GM12878 (cell line): Measurements from ENCODE around the gene PACS1. TPM values are rescaled to one million over a fixed set of nuclear protein-coding genes. Genes with fewer than 3 reads are reported as not detected.

Experiments
- ATAC-seq: fragments of 200-7000 bp; cut with Tn5 transposase; 3 replicates; pipeline ENCODE4 v1.9.1; 2020; ENCODE audit warnings: mild to moderate bottlenecking, moderate library complexity
- Bru-seq: library from RNA; stranded (reverse); fragments of 400-500 nt; gene quantifications from one replicate; lab custom pipeline; 2021; lab: Mats Ljungman, UMichigan
- BruChase-seq, 2 experiments: library from RNA; stranded (reverse); fragments of 400-500 nt; gene quantifications; one replicate each; lab custom pipeline; 2021; lab: Mats Ljungman, UMichigan
- BruUV-seq: library from RNA; stranded (reverse); fragments of 400-500 nt; replicated peaks from 2 replicates; lab custom pipeline; 2021; lab: Mats Ljungman, UMichigan
- CTCF ChIA-PET: fragments of 300-600 bp; sonication (Branson Sonifier 250); formaldehyde crosslinking; extraction: SDS; loops from one replicate; lab custom pipeline; 2021; ENCODE audit warnings: inconsistent platforms; lab: Yijun Ruan, JAX
- POLR2A ChIA-PET: fragments of 350-600 bp; formaldehyde crosslinking; extraction: SDS; loops from one replicate; lab custom pipeline; 2021; ENCODE audit warnings: inconsistent platforms; lab: Charles Lee
- RAD21 ChIA-PET: fragments of 300-600 bp; sonication (Branson Sonifier 250); formaldehyde crosslinking; loops from one replicate; lab custom pipeline; 2023; ENCODE audit warnings: antibody characterized with exemption; ENCODE audit not compliant: unreplicated experiment; lab: Charles Lee
- SMC1A ChIA-PET: fragments of 300-600 bp; sonication (Branson Sonifier 250); formaldehyde crosslinking; loops from one replicate; lab custom pipeline; 2023; ENCODE audit not compliant: unreplicated experiment, uncharacterized antibody; lab: Charles Lee
- DNase-seq: peaks from one replicate; pipeline ENCODE4 v3.0.0-alpha.2; 2011; ENCODE audit warnings: low read depth, low spot score
- FAIRE-seq: peaks from 3 replicates; lab custom pipeline; 2011; peaks lifted over from hg19 to GRCh38; lab: Jason Lieb, UNC
- H2AFZ ChIP-seq: 2 replicates; pipeline ENCODE4 v1.6.0; 2011; ENCODE audit warnings: low read depth, low read length, control low read depth; ENCODE audit not compliant: control insufficient read depth
- H3K27ac ChIP-seq: 2 replicates; pipeline ENCODE4 v1.5.1; 2011; ENCODE audit warnings: control low read depth; ENCODE audit not compliant: control insufficient read depth, insufficient read depth
- H3K27me3 ChIP-seq, 2 experiments: replicated peaks in 1 of 2; 2 replicates each; pipeline versions ENCODE4 v1.6.0 to v1.6.1; 2011; ENCODE audit warnings: low read length in 1 of 2; ENCODE audit not compliant: control insufficient read depth in 2 of 2, insufficient read depth in 2 of 2
- H3K36me3 ChIP-seq, 2 experiments: 2 replicates each; pipeline ENCODE4 v1.5.1; 2011; ENCODE audit warnings: low read length in 1 of 2; ENCODE audit not compliant: control insufficient read depth in 2 of 2, insufficient read depth in 2 of 2
- H3K4me1 ChIP-seq: 2 replicates; pipeline ENCODE4 v1.6.1; 2011; ENCODE audit warnings: mild to moderate bottlenecking, low read length, moderate library complexity, mixed read lengths; ENCODE audit not compliant: control insufficient read depth, insufficient read depth
- H3K4me2 ChIP-seq: 2 replicates; pipeline ENCODE4 v1.6.0; 2011; ENCODE audit warnings: control low read depth; ENCODE audit not compliant: control insufficient read depth, insufficient read depth
- H3K4me3 ChIP-seq: fragments of 200-600 bp; sonication (generic); 2 replicates; pipeline ENCODE4 v1.5.1; 2016
- H3K79me2 ChIP-seq: 2 replicates; pipeline ENCODE4 v1.6.0; 2011; ENCODE audit warnings: low read length; ENCODE audit not compliant: control insufficient read depth, insufficient read depth
- H3K9ac ChIP-seq: 2 replicates; pipeline ENCODE4 v1.8.0; 2011; ENCODE audit warnings: low read length, control low read depth, mixed read lengths; ENCODE audit not compliant: control insufficient read depth, insufficient read depth
- H3K9me3 ChIP-seq: replicated peaks from 3 replicates; pipeline ENCODE4 v1.5.1; 2011; ENCODE audit warnings: mild to moderate bottlenecking, low read length; ENCODE audit not compliant: control insufficient read depth, insufficient read depth
- H4K20me1 ChIP-seq: 2 replicates; pipeline ENCODE4 v1.6.0; 2011; ENCODE audit not compliant: control insufficient read depth, insufficient read depth
- BACH1 ChIP-seq: fragments of 450-650 bp; IDR thresholded peaks from 2 replicates; pipeline ENCODE4 v1.6.1; 2017; ENCODE audit warnings: mild to moderate bottlenecking, borderline replicate concordance
- CBFB ChIP-seq: IDR thresholded peaks from 2 replicates; pipeline ENCODE4 v1.6.1; 2016; ENCODE audit warnings: antibody characterized with exemption, low read depth
- CHD4 ChIP-seq: fragments of 200-600 bp; sonication (generic); IDR thresholded peaks from 2 replicates; pipeline ENCODE4 v1.6.1; 2016; ENCODE audit warnings: mild to moderate bottlenecking
- ESRRA ChIP-seq: IDR thresholded peaks from 2 replicates; pipeline ENCODE4 v1.6.1; 2012; ENCODE audit warnings: mild to moderate bottlenecking, low read length, improper control_type of control experiment
- HCFC1 ChIP-seq: fragments of 150-350 bp; IDR thresholded peaks from 2 replicates; pipeline ENCODE4 v1.6.1; 2014; ENCODE audit warnings: low read length
- NFXL1 ChIP-seq: fragments of 450-650 bp; IDR thresholded peaks from 2 replicates; pipeline ENCODE4 v1.6.1; 2017; ENCODE audit warnings: antibody characterized with exemption, mild to moderate bottlenecking, borderline replicate concordance
- NR2C1 ChIP-seq: fragments of 450-650 bp; IDR thresholded peaks from 2 replicates; pipeline ENCODE4 v1.6.1; 2017; ENCODE audit warnings: antibody characterized with exemption, mild to moderate bottlenecking, moderate library complexity
- NR2C2 ChIP-seq: IDR thresholded peaks from 2 replicates; pipeline ENCODE4 v1.6.1; 2011; ENCODE audit warnings: borderline replicate concordance, low read depth; ENCODE audit not compliant: control insufficient read depth, insufficient read length
- POLR2AphosphoS5 ChIP-seq: IDR thresholded peaks from 2 replicates; pipeline ENCODE4 v1.6.1; 2011; ENCODE audit warnings: mild to moderate bottlenecking, low read length, inconsistent platforms
- SIN3A ChIP-seq: IDR thresholded peaks from 2 replicates; pipeline ENCODE4 v1.6.1; 2012; ENCODE audit warnings: low read depth, low read length, improper control_type of control experiment
- SP1 ChIP-seq: IDR thresholded peaks from one replicate; pipeline ENCODE4 v1.6.1; 2011; ENCODE audit warnings: low read depth, low read length
- WGBS: methylation state at CpG from one replicate; pipeline ENCODE4 v1.1.6; 2016; ENCODE audit warnings: low lambda C conversion rate; ENCODE audit not compliant: insufficient replicate concordance, insufficient coverage; ENCODE audit errors: missing lambda C conversion rate; 5-methylcytosine and 5-hydroxymethylcytosine counted together
- in situ Hi-C: fragments of 300-500 bp; cut with MboI; formaldehyde crosslinking; loops from 9 replicates; pipeline ENCODE4 v1.14.3; 2018; ENCODE audit warnings: mixed read lengths
- intact Hi-C: fragments of 100-400 bp; cut with micrococcal nuclease; formaldehyde crosslinking; loops from one replicate; pipeline ENCODE4 v1.14.2; 2022; ENCODE audit not compliant: unreplicated experiment
- long read RNA-seq, 2 experiments: library from polyadenylated mRNA; unstranded; transcript quantifications; one replicate each; pipeline ENCODE4 v2.0.0, GENCODE V29; 2019 to 2020
- polyA minus RNA-seq, 3 experiments: library from RNA; depleted of rRNA, polyadenylated mRNA; stranded (reverse); fragments of >200 nt; gene quantifications; 2 replicates each; pipeline ENCODE4 v1.2.3, GENCODE V29; 2011
- polyA plus RNA-seq, 11 experiments: library from polyadenylated mRNA; depleted of rRNA in 4 of 11; unstranded in 6 of 11; stranded (reverse) in 5 of 11; fragments of >200 nt; fragmentation: Nextera tagmentation in 4 of 11; fragmentation: Illumina TruSeq in 1 of 11; extraction: Ambion mirVana in 4 of 11; extraction: Trizol in 1 of 11; gene quantifications; 1 replicate in 1 of 11; 2 replicates in 10 of 11; pipeline versions ENCODE4 v1.2.1 to v1.2.3, GENCODE V29; 2011 to 2016; ENCODE audit warnings: inconsistent platforms in 2 of 11, missing spikeins in 2 of 11, low read depth in 1 of 11
- total RNA-seq, 4 experiments: library from RNA; depleted of rRNA in 3 of 4; stranded (reverse); fragments of >200 nt in 3 of 4; fragmentation: Illumina TruSeq in 1 of 4; extraction: Trizol in 1 of 4; gene quantifications; 2 replicates each; pipeline versions ENCODE4 v1.2.1 to v1.2.3, GENCODE V29; 2013 to 2021
- TF ChIP-seq, protein P1 (sequence below): fragments of 150-350 bp; IDR thresholded peaks from 2 replicates; pipeline ENCODE4 v1.6.1; 2014; ENCODE audit warnings: mild to moderate bottlenecking, low read depth, low read length
- TF ChIP-seq, protein P2 (sequence below): IDR thresholded peaks from 2 replicates; pipeline ENCODE4 v1.6.1; 2011; ENCODE audit warnings: borderline replicate concordance, low read depth, mild to moderate bottlenecking, moderate library complexity, low read length; ENCODE audit not compliant: insufficient read depth, poor library complexity, severe bottlenecking
- TF ChIP-seq, protein P3 (sequence below): IDR thresholded peaks from 2 replicates; pipeline ENCODE4 v1.6.1; 2011; ENCODE audit warnings: borderline replicate concordance, low read depth, mild to moderate bottlenecking, moderate library complexity, mixed read lengths, low read length; ENCODE audit not compliant: insufficient read depth; ENCODE audit errors: extremely low read length

Gene PACS1
- total RNA-seq (2013; cell fraction: nucleolus; rRNA removed) = 218 and 227 TPM in 2 replicates
- total RNA-seq (2014; rRNA removed) = 11.4 and 14.7 TPM in 2 replicates
- total RNA-seq (2014; rRNA removed; fragmentation: Illumina TruSeq; extraction: Trizol) = 13.9 and 15.0 TPM in 2 replicates
- 71.9 and 74.3 TPM in 2 replicates for total RNA-seq (2021)
- 39.8 TPM for polyA plus RNA-seq (2011; ENCODE audit: low read depth)
- 22.3 and 27.2 TPM in 2 replicates for polyA plus RNA-seq (2011; rRNA removed)
- 22.9 and 29.1 TPM in 2 replicates for polyA plus RNA-seq (2011; cell fraction: cytosol; rRNA removed)
- polyA plus RNA-seq (2011; cell fraction: nucleus; rRNA removed) = 54.4 and 80.0 TPM in 2 replicates
- 74.3 and 85.8 TPM in 2 replicates for polyA plus RNA-seq (2012)
- 24.8 and 40.1 TPM in 2 replicates for polyA plus RNA-seq (2014; fragmentation: Illumina TruSeq; extraction: Trizol)
- polyA plus RNA-seq (2014; fragmentation: Nextera tagmentation; extraction: Ambion mirVana) = 1 to 10 TPM; 1.1 to 1.2 TPM
- polyA plus RNA-seq (2014; rRNA removed) = 30.3 and 35.6 TPM in 2 replicates
- polyA plus RNA-seq (2016; fragmentation: Nextera tagmentation; extraction: Ambion mirVana) = 10 to 100 TPM; 16.5 to 19.3 TPM
- polyA minus RNA-seq (2011; rRNA and poly(A)+ RNA removed) = 69.0 and 103 TPM in 2 replicates
- polyA minus RNA-seq (2011; cell fraction: cytosol; rRNA and poly(A)+ RNA removed) = 39.8 and 50.6 TPM in 2 replicates
- polyA minus RNA-seq (2011; cell fraction: nucleus; rRNA and poly(A)+ RNA removed) = 40.5 and 66.1 TPM in 2 replicates
- Bru-seq, nascent RNA = percentile 86 among the genes with signal in this experiment
- percentile 93 among the genes with signal in this experiment for BruChase-seq, experiment 1, labeled RNA remaining after a 6-hour chase
- BruChase-seq, experiment 2, labeled RNA remaining after a 2-hour chase = percentile 89 among the genes with signal in this experiment
- long read RNA-seq, experiment 1, partial matches to known transcripts = 1 of 5 reads
- long read RNA-seq, experiment 1, other reads (novel, unspliced or antisense) = 4 of 5 reads
- long read RNA-seq, experiment 2, partial matches to known transcripts = 6 of 18 reads
- long read RNA-seq, experiment 2, other reads (novel, unspliced or antisense) = 12 of 18 reads

- in situ Hi-C loops = loop anchor here (5.0 kb wide), 1 partner anchor 62 kb away; no protein-coding TSS in a partner anchor
- H2AFZ ChIP-seq = peak within 1 kb of the TSS; percentile 28
- TF ChIP-seq, protein P1, sequence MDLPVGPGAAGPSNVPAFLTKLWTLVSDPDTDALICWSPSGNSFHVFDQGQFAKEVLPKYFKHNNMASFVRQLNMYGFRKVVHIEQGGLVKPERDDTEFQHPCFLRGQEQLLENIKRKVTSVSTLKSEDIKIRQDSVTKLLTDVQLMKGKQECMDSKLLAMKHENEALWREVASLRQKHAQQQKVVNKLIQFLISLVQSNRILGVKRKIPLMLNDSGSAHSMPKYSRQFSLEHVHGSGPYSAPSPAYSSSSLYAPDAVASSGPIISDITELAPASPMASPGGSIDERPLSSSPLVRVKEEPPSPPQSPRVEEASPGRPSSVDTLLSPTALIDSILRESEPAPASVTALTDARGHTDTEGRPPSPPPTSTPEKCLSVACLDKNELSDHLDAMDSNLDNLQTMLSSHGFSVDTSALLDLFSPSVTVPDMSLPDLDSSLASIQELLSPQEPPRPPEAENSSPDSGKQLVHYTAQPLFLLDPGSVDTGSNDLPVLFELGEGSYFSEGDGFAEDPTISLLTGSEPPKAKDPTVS = 0 out of 2 replicates have a peak, but pooled peaks have one; percentile 55
- peak; percentile 87 for TF ChIP-seq BACH1
- TF ChIP-seq, protein P2, sequence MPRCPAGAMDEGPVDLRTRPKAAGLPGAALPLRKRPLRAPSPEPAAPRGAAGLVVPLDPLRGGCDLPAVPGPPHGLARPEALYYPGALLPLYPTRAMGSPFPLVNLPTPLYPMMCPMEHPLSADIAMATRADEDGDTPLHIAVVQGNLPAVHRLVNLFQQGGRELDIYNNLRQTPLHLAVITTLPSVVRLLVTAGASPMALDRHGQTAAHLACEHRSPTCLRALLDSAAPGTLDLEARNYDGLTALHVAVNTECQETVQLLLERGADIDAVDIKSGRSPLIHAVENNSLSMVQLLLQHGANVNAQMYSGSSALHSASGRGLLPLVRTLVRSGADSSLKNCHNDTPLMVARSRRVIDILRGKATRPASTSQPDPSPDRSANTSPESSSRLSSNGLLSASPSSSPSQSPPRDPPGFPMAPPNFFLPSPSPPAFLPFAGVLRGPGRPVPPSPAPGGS = peak; percentile 16
- 0 out of 2 replicates have a peak, but pooled peaks have one; percentile 16 for TF ChIP-seq POLR2AphosphoS5
- no peak for TF ChIP-seq NFXL1
- no peak for TF ChIP-seq NR2C2
- no peak for TF ChIP-seq SIN3A
- TF ChIP-seq, protein P3, sequence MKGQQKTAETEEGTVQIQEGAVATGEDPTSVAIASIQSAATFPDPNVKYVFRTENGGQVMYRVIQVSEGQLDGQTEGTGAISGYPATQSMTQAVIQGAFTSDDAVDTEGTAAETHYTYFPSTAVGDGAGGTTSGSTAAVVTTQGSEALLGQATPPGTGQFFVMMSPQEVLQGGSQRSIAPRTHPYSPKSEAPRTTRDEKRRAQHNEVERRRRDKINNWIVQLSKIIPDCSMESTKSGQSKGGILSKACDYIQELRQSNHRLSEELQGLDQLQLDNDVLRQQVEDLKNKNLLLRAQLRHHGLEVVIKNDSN = no peak
- TF ChIP-seq ESRRA = no peak
- TF ChIP-seq SP1 = no peak
- no peak for TF ChIP-seq HCFC1
- no peak for TF ChIP-seq CHD4
- no peak for TF ChIP-seq CBFB
- TF ChIP-seq NR2C1 = peak; percentile 26; the same call in 1 of the 2 replicates
These were observed at the start of gene PACS1 for GRCh38 chr11:66069715-66070603. Gene PACS1 (plus strand): TSS chr11:66070272. CDS start chr11:66070487, 215 bp downstream.

More at GRCh38 chr11:66069715-66070603, at the start of gene PACS1:
- BruUV-seq = no TSS peak
- Histone ChIP-seq H3K9me3 (no peaks in the 10 kb centered on the region; the same call in 2 of the 3 replicates), H3K4me3 (peak within 1 kb of the TSS; percentile 94), H3K9ac (peak within 1 kb of the TSS; percentile 81), H3K27me3 (no peaks in the 10 kb centered on the region), H3K79me2 (peaks cover 44% of the 10 kb centered on the region), H3K4me1 (peaks cover 26% of the 10 kb centered on the region), H3K4me2 (peak within 1 kb of the TSS; percentile 97), H3K36me3 (peaks cover 16 to 38% of the 10 kb centered on the region in 2 experiments), H4K20me1 (no peaks in the 10 kb centered on the region), H3K27ac (peak within 1 kb of the TSS; percentile 83)
- POLR2A ChIA-PET = interaction anchor here (0.6 to 6.3 kb wide), 16 partner anchors 10 to 72 kb away, joined by 3 to 56 read pairs (median 9); partner anchors contain the start of genes BANF1 and SF3B2
- RAD21 ChIA-PET = interaction anchor here (1.0 to 7.3 kb wide), 12 partner anchors 11 to 189 kb away, joined by 3 to 81 read pairs (median 10); partner anchors contain the start of gene SF3B2
- intact Hi-C loops = loop anchor here (1.0 to 5.0 kb wide), 4 partner anchors 42 to 152 kb away; no protein-coding TSS in a partner anchor
- no peak for FAIRE-seq
- CTCF ChIA-PET = interaction anchor here (0.6 to 20.0 kb wide), 23 partner anchors 8 to 271 kb away, joined by 3 to 195 read pairs (median 9); partner anchors contain the start of genes SF3B2 and YIF1A
- DNase-seq = no peak
- WGBS = under 1% methylated on average over 87 of the region's 120 CpGs
- peak; percentile 61 for ATAC-seq
- SMC1A ChIA-PET = interaction anchor here (0.7 to 17.7 kb wide), 12 partner anchors 10 to 180 kb away, joined by 3 to 265 read pairs (median 11); partner anchors contain the start of gene SF3B2
